Ectodermal cell (in vitro differentiated cells): ENCODE measurements around the gene COL19A1.

Source experiments
- H3K27ac ChIP-seq: 2 replicates; pipeline ENCODE4 v1.7.0; 2013; ENCODE audit warnings: mild to moderate bottlenecking, low read depth, low read length; ENCODE audit not compliant: insufficient read depth, poor library complexity, severe bottlenecking
- H3K27me3 ChIP-seq: 2 replicates; pipeline ENCODE4 v1.7.0; 2013; ENCODE audit warnings: mild to moderate bottlenecking, low read length; ENCODE audit not compliant: insufficient read depth, control insufficient read depth, poor library complexity, severe bottlenecking
- H3K36me3 ChIP-seq: one replicate; pipeline ENCODE4 v1.7.0; 2013; ENCODE audit warnings: low read length; ENCODE audit not compliant: control insufficient read depth, insufficient read depth
- H3K4me1 ChIP-seq: one replicate; pipeline ENCODE4 v1.7.0; 2013; ENCODE audit warnings: low read length; ENCODE audit not compliant: control insufficient read depth, insufficient read depth
- H3K4me3 ChIP-seq: 2 replicates; pipeline ENCODE4 v1.7.0; 2013; ENCODE audit warnings: low read depth, low read length, control low read depth; ENCODE audit not compliant: insufficient read depth
- H3K9me3 ChIP-seq: 2 replicates; pipeline ENCODE4 v1.7.0; 2013; ENCODE audit warnings: mild to moderate bottlenecking, low read length, moderate library complexity; ENCODE audit not compliant: control insufficient read depth
- WGBS, 2 experiments: methylation state at CpG; one replicate each; pipeline ENCODE4 v1.1.7; 2013; ENCODE audit warnings: missing lambda C conversion rate in 2 of 2; 5-methylcytosine and 5-hydroxymethylcytosine counted together

Gene COL19A1

DNA sequence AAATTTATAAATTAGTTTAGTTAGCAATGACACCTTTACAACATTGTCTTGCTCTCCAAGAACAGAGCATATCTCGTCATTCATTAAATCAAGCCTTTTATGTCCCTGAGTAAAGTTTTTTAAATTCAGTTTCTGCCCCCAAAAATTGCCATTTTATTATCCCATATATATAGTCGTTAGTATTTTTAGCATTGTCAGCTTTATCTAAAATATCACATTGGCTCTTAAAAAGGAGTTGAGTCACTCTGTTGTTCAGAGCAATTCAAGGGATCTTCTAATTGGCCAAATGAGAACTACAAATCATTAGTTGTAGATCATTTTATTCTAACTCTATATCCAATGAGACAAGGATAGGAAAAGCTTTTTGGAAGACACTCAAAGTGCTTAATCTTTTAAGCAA lies 309.4 kb downstream of the COL19A1 start:
- no peaks in the 10 kb centered on the region for H3K4me1 ChIP-seq

GRCh38 chr6:70176842-70177550 lies 310.6 kb downstream of the COL19A1 start:
- WGBS, 2 experiments = 89% methylated on average over 3 of the region's 3 CpGs
- Histone ChIP-seq H3K4me3 (no peak overlapping the region), H3K36me3 (no peaks in the 10 kb centered on the region), H3K27ac (no peak overlapping the region), H3K27me3 (no peaks in the 10 kb centered on the region), H3K4me1 (no peaks in the 10 kb centered on the region), H3K9me3 (no peaks in the 10 kb centered on the region)

More for the DNA sequence above, 309.4 kb downstream of the COL19A1 start:
- Histone ChIP-seq H3K27me3 (no peaks in the 10 kb centered on the region), H3K4me3 (no peak overlapping the region), H3K27ac (no peak overlapping the region), H3K9me3 (no peaks in the 10 kb centered on the region), H3K36me3 (no peaks in the 10 kb centered on the region)
- WGBS, 2 experiments = 75 to 93% methylated on average over 1 to 2 of the region's 2 CpGs

DNA sequence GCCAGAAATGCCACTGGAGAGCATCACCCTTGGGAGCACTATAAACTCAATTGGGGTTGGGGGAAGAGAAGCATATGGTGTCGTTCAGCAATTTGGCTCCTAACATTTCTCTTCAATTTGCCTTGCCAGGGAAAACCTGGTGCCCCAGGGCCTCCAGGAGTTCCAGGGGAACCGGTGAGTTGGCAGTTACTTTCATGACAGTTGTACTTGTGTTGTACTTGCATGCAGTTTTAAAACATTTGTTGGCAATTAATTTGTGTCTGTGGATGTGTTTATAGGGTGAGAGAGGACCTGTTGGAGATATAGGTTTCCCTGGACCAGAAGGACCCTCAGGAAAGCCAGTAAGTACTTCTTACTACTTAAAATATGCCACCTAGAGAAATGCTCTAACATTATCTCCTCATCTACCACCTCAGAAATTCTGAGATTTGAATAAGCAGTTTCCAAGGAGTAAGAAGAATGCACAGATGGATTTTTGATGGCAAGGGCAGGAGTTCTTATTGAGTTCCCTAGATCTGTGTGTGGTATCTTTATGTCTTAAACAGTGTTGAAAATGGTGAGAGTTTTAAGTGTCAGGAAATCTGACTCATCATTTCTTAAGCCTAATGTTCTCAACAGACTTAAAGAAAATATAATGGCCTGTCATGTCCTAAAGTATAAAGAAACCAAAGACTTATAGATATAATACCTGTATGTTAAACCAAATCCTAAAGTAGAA lies 314.0 kb downstream of the COL19A1 start:
- no peaks in the 10 kb centered on the region for H3K4me1 ChIP-seq
- H3K36me3 ChIP-seq = no peaks in the 10 kb centered on the region
- no peaks in the 10 kb centered on the region for H3K27me3 ChIP-seq
- no peak overlapping the region for H3K4me3 ChIP-seq
- WGBS, 2 experiments = 91 to 95% methylated on average over 2 of the region's 2 CpGs
- H3K27ac ChIP-seq = no peak overlapping the region
- H3K9me3 ChIP-seq = no peaks in the 10 kb centered on the region

DNA sequence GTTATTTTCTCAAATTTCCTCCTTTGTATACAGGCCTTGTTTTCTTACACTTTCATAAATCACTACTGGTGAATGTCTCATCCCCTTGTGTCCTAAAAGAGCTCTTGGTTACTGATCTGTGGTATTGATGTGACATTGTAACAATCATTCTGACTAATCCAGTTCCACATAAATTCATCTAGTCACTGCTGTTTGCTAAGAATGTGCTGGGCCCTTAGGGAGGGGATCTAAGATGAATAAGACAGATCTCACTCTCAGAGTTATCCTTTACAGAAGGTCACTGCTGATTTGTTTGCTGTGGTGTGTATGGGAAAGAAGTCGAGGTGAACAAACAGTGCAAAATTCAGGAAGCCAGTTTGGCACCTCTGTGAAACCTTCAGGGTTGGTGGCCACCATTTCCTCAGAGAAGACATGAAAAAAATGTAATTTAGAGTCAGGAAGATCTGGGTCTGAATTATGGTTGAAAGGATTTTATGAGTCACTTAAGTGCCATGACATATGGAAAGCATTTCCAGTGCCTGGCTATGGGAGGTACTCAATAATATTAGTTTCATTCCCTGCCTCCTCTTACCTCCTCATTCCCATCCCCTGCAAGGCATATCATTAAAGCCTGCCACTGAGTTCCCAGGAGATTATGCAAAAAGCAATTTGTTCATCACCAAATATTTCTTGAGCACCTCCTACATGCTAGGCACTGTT lies 314.7 kb downstream of the COL19A1 start:
- no peaks in the 10 kb centered on the region for H3K4me1 ChIP-seq
- H3K4me3 ChIP-seq = no peak overlapping the region
- H3K9me3 ChIP-seq = no peaks in the 10 kb centered on the region
- H3K36me3 ChIP-seq = no peaks in the 10 kb centered on the region
- no peaks in the 10 kb centered on the region for H3K27me3 ChIP-seq
- H3K27ac ChIP-seq = no peak overlapping the region
- WGBS, 2 experiments = 75 to 91% methylated on average over 1 of the region's 1 CpG

DNA sequence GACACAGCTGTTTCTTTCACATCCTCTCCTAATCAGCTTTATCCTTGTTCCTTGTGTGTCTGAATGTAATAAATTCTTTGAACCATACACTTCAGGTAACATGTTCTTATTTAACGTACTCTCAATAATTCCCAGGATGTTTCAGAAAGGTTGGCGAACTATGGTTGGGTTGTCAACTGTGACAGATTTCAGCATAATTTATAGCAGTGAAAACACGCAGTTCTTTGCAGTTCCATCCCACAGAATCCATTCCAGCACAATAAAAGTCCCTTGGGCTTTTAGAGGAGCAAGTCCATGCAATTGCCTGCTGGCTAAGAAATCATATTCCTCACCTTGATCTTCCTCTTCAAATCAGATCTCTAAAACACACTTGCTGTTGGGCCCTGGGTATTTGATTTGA lies 317.2 kb downstream of the COL19A1 start:
- Histone ChIP-seq H3K27me3 (no peaks in the 10 kb centered on the region), H3K4me1 (no peaks in the 10 kb centered on the region), H3K36me3 (no peaks in the 10 kb centered on the region), H3K27ac (no peak overlapping the region), H3K4me3 (no peak overlapping the region), H3K9me3 (no peaks in the 10 kb centered on the region)
- WGBS, 2 experiments = 91 to 92% methylated on average over 3 of the region's 3 CpGs

GRCh38 chr6:70184723-70185122 lies 318.4 kb downstream of the COL19A1 start:
- no peak overlapping the region for H3K27ac ChIP-seq
- 95% methylated on average over 3 of the region's 3 CpGs for WGBS, 2 experiments
- H3K36me3 ChIP-seq = no peaks in the 10 kb centered on the region
- H3K4me3 ChIP-seq = no peak overlapping the region
- H3K4me1 ChIP-seq = no peaks in the 10 kb centered on the region
- H3K9me3 ChIP-seq = no peaks in the 10 kb centered on the region
- no peaks in the 10 kb centered on the region for H3K27me3 ChIP-seq

- no peak overlapping the region for H3K4me3 ChIP-seq
- no peaks in the 10 kb centered on the region for H3K9me3 ChIP-seq
- H3K27ac ChIP-seq = no peak overlapping the region
- WGBS, 2 experiments = 86 to 100% methylated on average over 1 of the region's 1 CpG
- no peaks in the 10 kb centered on the region for H3K27me3 ChIP-seq
- no peaks in the 10 kb centered on the region for H3K36me3 ChIP-seq
- no peaks in the 10 kb centered on the region for H3K4me1 ChIP-seq
Measured at GRCh38 chr6:70186461-70186860, 320.1 kb downstream of the COL19A1 start.

- no peaks in the 10 kb centered on the region for H3K4me1 ChIP-seq
- H3K9me3 ChIP-seq = no peaks in the 10 kb centered on the region
- H3K27ac ChIP-seq = no peak overlapping the region
- no peaks in the 10 kb centered on the region for H3K36me3 ChIP-seq
- no peak overlapping the region for H3K4me3 ChIP-seq
- no peaks in the 10 kb centered on the region for H3K27me3 ChIP-seq
- WGBS, 2 experiments = 89 to 92% methylated on average over 6 of the region's 6 CpGs
Measured at GRCh38 chr6:70188202-70188601, 321.8 kb downstream of the COL19A1 start.

GRCh38 chr6:70194421-70194820 lies 328.1 kb downstream of the COL19A1 start:
- Histone ChIP-seq H3K9me3 (no peaks in the 10 kb centered on the region), H3K36me3 (no peaks in the 10 kb centered on the region)

DNA sequence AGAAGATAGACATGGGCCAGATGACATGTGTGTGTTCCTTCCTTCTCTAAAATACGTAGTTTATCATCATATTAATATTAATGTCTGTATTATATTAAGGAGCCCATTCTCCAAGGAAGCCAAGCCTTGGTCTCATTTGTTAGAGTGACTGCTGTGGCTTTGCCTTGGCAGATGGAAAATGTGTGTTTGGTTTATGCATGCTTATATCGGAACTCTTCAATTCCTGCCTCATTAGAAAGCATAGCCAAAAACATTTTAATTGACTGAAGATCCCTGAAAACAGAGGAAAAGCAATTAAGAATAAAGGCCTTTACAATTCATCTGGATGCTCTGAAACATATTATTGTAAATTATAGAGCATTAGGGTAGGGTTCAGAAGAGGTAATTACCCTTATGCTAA lies 330.2 kb downstream of the COL19A1 start:
- no peaks in the 10 kb centered on the region for H3K4me1 ChIP-seq
- H3K36me3 ChIP-seq = no peaks in the 10 kb centered on the region
- no peaks in the 10 kb centered on the region for H3K9me3 ChIP-seq
- H3K4me3 ChIP-seq = no peak overlapping the region
- 100% methylated on average over 1 of the region's 2 CpGs; no CpG with 5 or more reads in 1 of the 2 experiments for WGBS, 2 experiments
- H3K27ac ChIP-seq = no peak overlapping the region
- no peaks in the 10 kb centered on the region for H3K27me3 ChIP-seq

More at GRCh38 chr6:70194421-70194820, 328.1 kb downstream of the COL19A1 start:
- H3K27ac ChIP-seq = no peak overlapping the region
- no peaks in the 10 kb centered on the region for H3K27me3 ChIP-seq
- H3K4me1 ChIP-seq = no peaks in the 10 kb centered on the region
- H3K4me3 ChIP-seq = no peak overlapping the region
